ENCODE measurements around the gene CALD1.

CALD1 gene

GRCh38 chr7:134798155-134798554, 18.7 kb downstream of the CALD1 start:
- TF ChIP-seq BACH2 (CRISPR knock-in tag; IDR thresholded peaks at IDR 0.05; ENCODE audit: borderline replicate concordance) (no peak), ZFP30 (CRISPR knock-in tag; IDR thresholded peaks at IDR 0.05) (no peak)
- no peak for ATAC-seq

DNA sequence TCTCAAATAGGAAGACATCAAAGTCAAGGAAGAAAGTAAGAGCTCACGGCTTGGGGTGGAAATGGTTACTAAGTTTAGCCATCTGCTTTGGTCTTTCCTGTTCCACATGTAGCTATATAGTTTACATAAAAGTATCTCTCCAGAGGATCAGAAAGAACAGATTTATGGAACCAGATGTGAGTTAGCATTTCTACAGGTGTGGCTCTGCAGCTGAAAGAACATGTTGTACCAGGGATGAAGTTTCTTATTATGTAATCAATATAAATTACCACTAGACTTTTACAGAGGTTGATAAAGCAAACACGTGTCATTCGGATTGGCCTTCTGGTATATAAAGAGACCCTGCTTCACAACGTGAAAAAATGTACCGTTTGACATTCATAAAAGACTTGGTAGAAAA, 19.9 kb downstream of the CALD1 start:
- no peak for ATAC-seq
- TF ChIP-seq CSDC2 (CRISPR knock-in tag; IDR thresholded peaks at IDR 0.05) (no peak), ARNTL (CRISPR knock-in tag; IDR thresholded peaks at IDR 0.05; ENCODE audit: borderline replicate concordance, low read depth) (no peak)

GRCh38 chr7:134802762-134803161, 23.3 kb downstream of the CALD1 start:
- TF ChIP-seq TCF4 (CRISPR knock-in tag; IDR thresholded peaks at IDR 0.05; ENCODE audit: borderline replicate concordance): no peak
- no peak for TF ChIP-seq PATZ1 (CRISPR knock-in tag; IDR thresholded peaks at IDR 0.05; ENCODE audit: borderline replicate concordance)
- TF ChIP-seq BACH2 (CRISPR knock-in tag; IDR thresholded peaks at IDR 0.05; ENCODE audit: borderline replicate concordance): no peak
- no peak for TF ChIP-seq SNAI2 (CRISPR knock-in tag; IDR thresholded peaks at IDR 0.05)
- TF ChIP-seq ZFP30 (CRISPR knock-in tag; IDR thresholded peaks at IDR 0.05): no peak
- TF ChIP-seq, protein P1, sequence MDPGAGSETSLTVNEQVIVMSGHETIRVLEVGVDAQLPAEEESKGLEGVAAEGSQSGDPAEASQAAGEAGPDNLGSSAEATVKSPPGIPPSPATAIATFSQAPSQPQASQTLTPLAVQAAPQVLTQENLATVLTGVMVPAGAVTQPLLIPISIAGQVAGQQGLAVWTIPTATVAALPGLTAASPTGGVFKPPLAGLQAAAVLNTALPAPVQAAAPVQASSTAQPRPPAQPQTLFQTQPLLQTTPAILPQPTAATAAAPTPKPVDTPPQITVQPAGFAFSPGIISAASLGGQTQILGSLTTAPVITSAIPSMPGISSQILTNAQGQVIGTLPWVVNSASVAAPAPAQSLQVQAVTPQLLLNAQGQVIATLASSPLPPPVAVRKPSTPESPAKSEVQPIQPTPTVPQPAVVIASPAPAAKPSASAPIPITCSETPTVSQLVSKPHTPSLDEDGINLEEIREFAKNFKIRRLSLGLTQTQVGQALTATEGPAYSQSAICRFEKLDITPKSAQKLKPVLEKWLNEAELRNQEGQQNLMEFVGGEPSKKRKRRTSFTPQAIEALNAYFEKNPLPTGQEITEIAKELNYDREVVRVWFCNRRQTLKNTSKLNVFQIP (CRISPR knock-in tag; IDR thresholded peaks at IDR 0.05; ENCODE audit: borderline replicate concordance, low read depth): no peak
- no peak for TF ChIP-seq ISL1 (CRISPR knock-in tag; IDR thresholded peaks at IDR 0.05)
- TF ChIP-seq, protein P2, sequence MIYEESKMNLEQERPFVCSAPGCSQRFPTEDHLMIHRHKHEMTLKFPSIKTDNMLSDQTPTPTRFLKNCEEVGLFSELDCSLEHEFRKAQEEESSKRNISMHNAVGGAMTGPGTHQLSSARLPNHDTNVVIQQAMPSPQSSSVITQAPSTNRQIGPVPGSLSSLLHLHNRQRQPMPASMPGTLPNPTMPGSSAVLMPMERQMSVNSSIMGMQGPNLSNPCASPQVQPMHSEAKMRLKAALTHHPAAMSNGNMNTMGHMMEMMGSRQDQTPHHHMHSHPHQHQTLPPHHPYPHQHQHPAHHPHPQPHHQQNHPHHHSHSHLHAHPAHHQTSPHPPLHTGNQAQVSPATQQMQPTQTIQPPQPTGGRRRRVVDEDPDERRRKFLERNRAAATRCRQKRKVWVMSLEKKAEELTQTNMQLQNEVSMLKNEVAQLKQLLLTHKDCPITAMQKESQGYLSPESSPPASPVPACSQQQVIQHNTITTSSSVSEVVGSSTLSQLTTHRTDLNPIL (CRISPR knock-in tag; IDR thresholded peaks at IDR 0.05; ENCODE audit: low read depth): no peak
- no peak for TF ChIP-seq GLIS3 (CRISPR knock-in tag; IDR thresholded peaks at IDR 0.05)
- TF ChIP-seq TSHZ2 (CRISPR knock-in tag; IDR thresholded peaks at IDR 0.05): no peak
- TF ChIP-seq TOX (CRISPR knock-in tag; IDR thresholded peaks at IDR 0.05; ENCODE audit: borderline replicate concordance): no peak
- TF ChIP-seq ZNF70 (CRISPR knock-in tag; IDR thresholded peaks at IDR 0.05): no peak
- TF ChIP-seq PPARA (CRISPR knock-in tag; IDR thresholded peaks at IDR 0.05; ENCODE audit: borderline replicate concordance): no peak
- no peak for TF ChIP-seq ESRRG (CRISPR knock-in tag; IDR thresholded peaks at IDR 0.05)
- no peak for ATAC-seq

DNA sequence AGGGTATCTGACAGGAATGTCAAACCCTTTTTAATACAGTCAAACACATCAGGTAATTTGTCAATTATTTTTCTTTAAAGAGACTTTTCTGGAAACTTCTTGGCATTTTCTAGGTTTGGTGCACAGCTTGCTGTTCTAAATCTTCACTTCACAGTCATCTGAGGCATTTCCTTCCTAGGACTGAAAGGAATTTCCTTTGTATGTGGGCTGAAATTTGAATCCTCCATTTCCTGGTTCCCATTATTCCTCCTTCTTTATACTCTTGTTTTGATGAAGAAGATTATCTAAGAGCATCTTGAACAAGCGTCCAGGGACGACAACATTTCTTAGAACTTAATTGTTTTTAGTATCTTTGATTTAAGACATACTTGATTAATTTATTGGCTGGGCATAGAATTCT, 24.9 kb downstream of the CALD1 start:
- ATAC-seq: peak; percentile 65
- TF ChIP-seq CSDC2 (CRISPR knock-in tag; IDR thresholded peaks at IDR 0.05): no peak

DNA sequence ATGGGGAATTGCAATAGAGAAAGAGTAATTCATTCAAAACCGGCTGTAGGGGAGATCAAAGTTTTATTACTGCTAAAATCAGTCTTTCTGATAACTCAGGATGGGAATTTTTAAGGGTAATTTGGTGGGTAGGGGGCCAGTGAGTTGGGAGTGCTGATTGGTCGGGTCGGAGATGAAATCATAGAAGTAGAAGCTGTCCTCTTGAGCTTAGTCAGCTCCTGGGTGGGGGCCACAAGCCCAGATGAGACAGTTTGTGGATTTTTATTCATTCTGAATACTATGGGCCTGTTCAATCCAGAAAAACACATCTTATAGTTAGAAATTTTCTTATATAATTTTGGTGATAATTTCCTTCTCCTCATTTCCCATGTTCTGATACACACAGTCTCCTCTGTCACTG, 25.4 kb downstream of the CALD1 start:
- no peak for TF ChIP-seq ZFP30 (CRISPR knock-in tag; IDR thresholded peaks at IDR 0.05)
- no peak for TF ChIP-seq ZFP3 (CRISPR knock-in tag; IDR thresholded peaks at IDR 0.05)
- TF ChIP-seq PPARA (CRISPR knock-in tag; IDR thresholded peaks at IDR 0.05; ENCODE audit: borderline replicate concordance): no peak
- no peak for TF ChIP-seq ZNF70 (CRISPR knock-in tag; IDR thresholded peaks at IDR 0.05)
- no peak for TF ChIP-seq ISL1 (CRISPR knock-in tag; IDR thresholded peaks at IDR 0.05)
- no peak for TF ChIP-seq TOX (CRISPR knock-in tag; IDR thresholded peaks at IDR 0.05; ENCODE audit: borderline replicate concordance)
- TF ChIP-seq RARB (CRISPR knock-in tag; IDR thresholded peaks at IDR 0.05): no peak
- no peak for TF ChIP-seq ESRRG (CRISPR knock-in tag; IDR thresholded peaks at IDR 0.05)
- TF ChIP-seq, protein P2 (CRISPR knock-in tag; IDR thresholded peaks at IDR 0.05; ENCODE audit: low read depth): no peak
- no peak for TF ChIP-seq BACH2 (CRISPR knock-in tag; IDR thresholded peaks at IDR 0.05; ENCODE audit: borderline replicate concordance)
- TF ChIP-seq ZNF8 (CRISPR knock-in tag; IDR thresholded peaks at IDR 0.05): no peak
- TF ChIP-seq OSR1 (CRISPR knock-in tag; IDR thresholded peaks at IDR 0.05): no peak
- peak; percentile 4; the same call in 1 of the 3 replicates for ATAC-seq

Data from SK-N-SH treated with all-trans-retinoic acid at 6 μM for 48 hours (cell line).